GM12878 (cell line): ENCODE data around the gene GPR153. TPM values are rescaled to one million over a fixed set of nuclear protein-coding genes. Genes with fewer than 3 reads are reported as not detected.

Source experiments
- BCL3 ChIP-seq: IDR thresholded peaks from 2 replicates; pipeline ENCODE4 v1.6.1; 2011; ENCODE audit warnings: borderline replicate concordance, low read depth, mild to moderate bottlenecking, moderate library complexity, low read length; ENCODE audit not compliant: insufficient read depth, poor library complexity, severe bottlenecking
- BMI1 ChIP-seq: fragments of 450-650 bp; IDR thresholded peaks from 2 replicates; pipeline ENCODE4 v1.6.1; 2016; ENCODE audit warnings: mild to moderate bottlenecking, moderate library complexity, borderline replicate concordance
- E2F4 ChIP-seq: IDR thresholded peaks from 2 replicates; pipeline ENCODE4 v1.6.1; 2012; ENCODE audit warnings: low read depth, low read length, improper control_type of control experiment
- IRF4 ChIP-seq: IDR thresholded peaks from 2 replicates; pipeline ENCODE4 v1.6.1; 2011; ENCODE audit warnings: low read depth, low read length
- IRF5 ChIP-seq: fragments of 450-650 bp; IDR thresholded peaks from 2 replicates; pipeline ENCODE4 v1.6.1; 2017; ENCODE audit warnings: borderline replicate concordance
- LARP7 ChIP-seq: fragments of 450-650 bp; IDR thresholded peaks from 2 replicates; pipeline ENCODE4 v1.6.1; 2017; ENCODE audit warnings: mild to moderate bottlenecking
- MEF2A ChIP-seq: IDR thresholded peaks from 2 replicates; pipeline ENCODE4 v1.6.1; 2011; ENCODE audit warnings: low read depth, mild to moderate bottlenecking, low read length, moderate library complexity; ENCODE audit not compliant: insufficient read depth
- NBN ChIP-seq: fragments of 450-650 bp; IDR thresholded peaks from 2 replicates; pipeline ENCODE4 v1.6.1; 2016
- NFXL1 ChIP-seq: fragments of 450-650 bp; IDR thresholded peaks from 2 replicates; pipeline ENCODE4 v1.6.1; 2017; ENCODE audit warnings: antibody characterized with exemption, mild to moderate bottlenecking, borderline replicate concordance
- PAX8 ChIP-seq: fragments of 450-650 bp; IDR thresholded peaks from 2 replicates; pipeline ENCODE4 v1.6.1; 2017; ENCODE audit warnings: mild to moderate bottlenecking, moderate library complexity
- PML ChIP-seq: IDR thresholded peaks from 2 replicates; pipeline ENCODE4 v1.6.1; 2012; ENCODE audit warnings: low read length, inconsistent platforms
- RBBP5 ChIP-seq: fragments of 200-600 bp; sonication (generic); conservative IDR thresholded peaks from 2 replicates; pipeline ENCODE4 v1.6.1; 2016
- RELA ChIP-seq: fragments of 450-650 bp; IDR thresholded peaks from 2 replicates; pipeline ENCODE4 v1.8.0; 2014; ENCODE audit warnings: borderline replicate concordance; ENCODE audit not compliant: partially characterized antibody
- RFX5 ChIP-seq: IDR thresholded peaks from 2 replicates; pipeline ENCODE4 v1.6.1; 2011; ENCODE audit warnings: low read depth, low read length, improper control_type of control experiment
- SIN3A ChIP-seq: IDR thresholded peaks from 2 replicates; pipeline ENCODE4 v1.6.1; 2012; ENCODE audit warnings: low read depth, low read length, improper control_type of control experiment
- SUPT20H ChIP-seq: IDR thresholded peaks from 2 replicates; pipeline ENCODE4 v1.6.1; 2011; ENCODE audit warnings: low read depth, mild to moderate bottlenecking, low read length, moderate library complexity, borderline replicate concordance; ENCODE audit not compliant: control insufficient read depth
- SUZ12 ChIP-seq: fragments of 200-600 bp; sonication (generic); IDR thresholded peaks from one replicate; pipeline ENCODE4 v1.6.1; 2018; ENCODE audit warnings: antibody characterized with exemption, mild to moderate bottlenecking; ENCODE audit not compliant: unreplicated experiment
- TAF1 ChIP-seq: IDR thresholded peaks from 2 replicates; pipeline ENCODE4 v1.6.1; 2011; ENCODE audit warnings: mild to moderate bottlenecking, low read depth, low read length, borderline replicate concordance
- ZSCAN29 ChIP-seq: fragments of 450-650 bp; IDR thresholded peaks from 2 replicates; pipeline ENCODE4 v1.6.1; 2017; ENCODE audit warnings: mild to moderate bottlenecking, moderate library complexity
- polyA plus RNA-seq, 11 experiments: library from polyadenylated mRNA; depleted of rRNA in 4 of 11; unstranded in 6 of 11; stranded (reverse) in 5 of 11; fragments of >200 nt; fragmentation: Nextera tagmentation in 4 of 11; fragmentation: Illumina TruSeq in 1 of 11; extraction: Ambion mirVana in 4 of 11; extraction: Trizol in 1 of 11; gene quantifications; 1 replicate in 1 of 11; 2 replicates in 10 of 11; pipeline versions ENCODE4 v1.2.1 to v1.2.3, GENCODE V29; 2011 to 2016; ENCODE audit warnings: inconsistent platforms in 2 of 11, missing spikeins in 2 of 11, low read depth in 1 of 11
- total RNA-seq, 4 experiments: library from RNA; depleted of rRNA in 3 of 4; stranded (reverse); fragments of >200 nt in 3 of 4; fragmentation: Illumina TruSeq in 1 of 4; extraction: Trizol in 1 of 4; gene quantifications; 2 replicates each; pipeline versions ENCODE4 v1.2.1 to v1.2.3, GENCODE V29; 2013 to 2021

Gene GPR153
- total and polyA plus RNA-seq, 10 of the 15 experiments (the other 5 are each of a cell fraction or from before 2014, with no cell fraction given) = 0.04 to 2.2 (median 0.54) TPM

- no peak for TF ChIP-seq IRF5
- TF ChIP-seq PML = no peak
- peak; percentile 64 for TF ChIP-seq LARP7
- TF ChIP-seq RFX5 = no peak
- no peak for TF ChIP-seq RBBP5
- TF ChIP-seq SUPT20H = no peak
- no peak for TF ChIP-seq TAF1
- no peak for TF ChIP-seq BMI1
- TF ChIP-seq E2F4 = no peak
- TF ChIP-seq NBN = no peak
- TF ChIP-seq MEF2A = no peak
- TF ChIP-seq NFXL1 = no peak
- no peak for TF ChIP-seq SIN3A
- no peak for TF ChIP-seq BCL3
- no peak for TF ChIP-seq RELA
- no peak for TF ChIP-seq IRF4
- TF ChIP-seq SUZ12 = no peak
- TF ChIP-seq PAX8 = no peak
- no peak for TF ChIP-seq ZSCAN29
- TF ChIP-seq, all 136 proteins: peak for 23
Observed at GRCh38 chr1:6208723-6209660, 51.9 kb downstream of the GPR153 start (continued).
